Measurements from ENCODE around the gene MACF1. TPM values are rescaled to one million over a fixed set of nuclear protein-coding genes. Genes with fewer than 3 reads are reported as not detected.

MACF1 gene
- total and polyA plus RNA-seq, 4 donors, result 69.1 to 966 (median 233) TPM

DNA sequence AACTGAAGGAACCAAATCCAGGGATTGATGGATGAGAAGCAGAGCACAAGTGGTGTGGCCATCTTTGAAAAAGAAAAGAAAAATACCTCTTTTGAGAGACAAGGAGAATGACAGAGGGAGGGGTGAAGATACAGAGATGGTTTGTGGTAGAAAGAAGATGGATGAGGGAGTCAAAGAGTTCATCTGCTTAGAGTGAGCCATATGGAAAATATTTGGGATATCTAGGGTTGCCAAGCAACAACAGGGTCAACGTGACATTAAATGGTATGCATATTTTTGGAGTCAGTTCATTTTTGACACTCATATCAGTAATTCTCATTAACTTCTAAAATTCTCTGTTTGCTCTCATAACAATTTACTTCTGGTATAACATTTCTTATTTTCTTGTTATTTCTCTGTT, 50.7 kb downstream of the MACF1 start:
- no peak for ATAC-seq (ENCODE audit: insufficient read depth, low FRiP score)
- WGBS, 2 donors, result 50 to 73% methylated on average over 1 of the region's 1 CpG
- H3K4me3 ChIP-seq, result no peak overlapping the region
- H3K9me3 ChIP-seq (ENCODE audit: control insufficient read depth in 4 of 4, insufficient read depth in 3 of 4, low read length in 3 of 4), result no peaks in the 10 kb centered on the region
- no peaks in the 10 kb centered on the region for H3K27me3 ChIP-seq (ENCODE audit: control insufficient read depth in 3 of 3, insufficient read depth in 3 of 3, low read length in 2 of 3)
- H3K27ac ChIP-seq (ENCODE audit: low read depth in 1 of 2, low read length in 1 of 2), result no peak overlapping the region
- peak in 2 of 3 donors; percentile 52 to 57 for DNase-seq
- TF ChIP-seq CTCF (IDR thresholded peaks at IDR 0.05; ENCODE audit: control extremely low read depth, extremely low read depth), result no peak
- H3K36me3 ChIP-seq (ENCODE audit: control insufficient read depth in 4 of 4, insufficient read depth in 4 of 4, low read length in 4 of 4), result peaks cover 20 to 55% (median 28%) of the 10 kb centered on the region in 4 donors
- peaks cover 0 to 13% (median 10%) of the 10 kb centered on the region in 5 donors for H3K4me1 ChIP-seq (ENCODE audit: control insufficient read depth in 5 of 5, insufficient read depth in 5 of 5, low read length in 5 of 5)
- H3K9ac ChIP-seq (ENCODE audit: insufficient read depth in 1 of 2, low read length in 2 of 2), result no peak overlapping the region

- WGBS, 2 donors, result 41 to 53% methylated on average over 7 of the region's 7 CpGs
- Histone ChIP-seq H3K36me3 (ENCODE audit: control insufficient read depth in 4 of 4, insufficient read depth in 4 of 4, low read length in 4 of 4) (peaks cover 13 to 54% (median 22%) of the 10 kb centered on the region in 4 donors), H3K9ac (ENCODE audit: insufficient read depth in 1 of 2, low read length in 2 of 2) (no peak overlapping the region)
Observed at GRCh38 chr1:39258146-39258924, 53.8 kb downstream of the MACF1 start.

GRCh38 chr1:39258925-39259244, 54.4 kb downstream of the MACF1 start:
- Histone ChIP-seq H3K4me3 (no peak overlapping the region), H3K27ac (ENCODE audit: low read depth in 1 of 2, low read length in 1 of 2) (peak overlapping the region in 1 of 2 donors; percentile 41), H3K9ac (ENCODE audit: insufficient read depth in 1 of 2, low read length in 2 of 2) (no peak overlapping the region), H3K9me3 (ENCODE audit: control insufficient read depth in 4 of 4, insufficient read depth in 3 of 4, low read length in 3 of 4) (no peaks in the 10 kb centered on the region), H3K4me1 (ENCODE audit: control insufficient read depth in 5 of 5, insufficient read depth in 5 of 5, low read length in 5 of 5) (peaks cover 0 to 11% (median 7%) of the 10 kb centered on the region in 5 donors), H3K27me3 (ENCODE audit: control insufficient read depth in 3 of 3, insufficient read depth in 3 of 3, low read length in 2 of 3) (no peaks in the 10 kb centered on the region), H3K36me3 (ENCODE audit: control insufficient read depth in 4 of 4, insufficient read depth in 4 of 4, low read length in 4 of 4) (peaks cover 13 to 50% (median 20%) of the 10 kb centered on the region in 4 donors)
- no peak for TF ChIP-seq CTCF (IDR thresholded peaks at IDR 0.05; ENCODE audit: control extremely low read depth, extremely low read depth)
- ATAC-seq (ENCODE audit: insufficient read depth, low FRiP score) (no peak), DNase-seq (no peak)

More at GRCh38 chr1:39258146-39258924, 53.8 kb downstream of the MACF1 start:
- ATAC-seq (ENCODE audit: insufficient read depth, low FRiP score) (peak; percentile 27), DNase-seq (peak; percentile 62 to 66 (median 62))
- H3K9me3 ChIP-seq (ENCODE audit: control insufficient read depth in 4 of 4, insufficient read depth in 3 of 4, low read length in 3 of 4), result no peaks in the 10 kb centered on the region
- H3K27me3 ChIP-seq (ENCODE audit: control insufficient read depth in 3 of 3, insufficient read depth in 3 of 3, low read length in 2 of 3), result no peaks in the 10 kb centered on the region
- H3K27ac ChIP-seq (ENCODE audit: low read depth in 1 of 2, low read length in 1 of 2), result peak overlapping the region in 1 of 2 donors; percentile 46
- H3K4me1 ChIP-seq (ENCODE audit: control insufficient read depth in 5 of 5, insufficient read depth in 5 of 5, low read length in 5 of 5), result peaks cover 0 to 11% (median 7%) of the 10 kb centered on the region in 5 donors
- TF ChIP-seq CTCF (IDR thresholded peaks at IDR 0.05; ENCODE audit: control extremely low read depth, extremely low read depth), result peak; percentile 82
- no peak overlapping the region for H3K4me3 ChIP-seq
